Tibial artery (tissue), 4 donors: Measurements from ENCODE around the gene TBCA.

ENCODE experiments used
- DNase-seq, 2 donors: peaks; one replicate each; pipeline ENCODE4 v3.0.0-alpha.2; 2019
- H3K27ac ChIP-seq, 2 donors: fragments of 200-600 bp; sonication (generic) in 1 of 2; 1 replicate in 1 of 2; 2 replicates in 1 of 2; pipeline ENCODE4 v1.5.1; 2018 to 2019; ENCODE audit warnings: mild to moderate bottlenecking in 1 of 2
- H3K27me3 ChIP-seq, 2 donors: fragments of 200-600 bp; sonication (generic) in 1 of 2; one replicate each; pipeline versions ENCODE4 v1.5.1 to v1.6.0; 2016 to 2019
- H3K36me3 ChIP-seq, 3 donors: fragments of 200-600 bp; sonication (generic) in 2 of 3; one replicate each; pipeline ENCODE4 v1.5.1; 2016 to 2019; ENCODE audit warnings: mild to moderate bottlenecking in 2 of 3
- H3K4me1 ChIP-seq, 4 donors: fragments of 200-600 bp; sonication (generic) in 2 of 4; 1 replicate in 3 of 4; 2 replicates in 1 of 4; pipeline ENCODE4 v1.5.1; 2016 to 2019
- H3K4me3 ChIP-seq, 2 donors: fragments of 200-600 bp; sonication (generic) in 1 of 2; 1 replicate in 1 of 2; 2 replicates in 1 of 2; pipeline ENCODE4 v1.5.1; 2018 to 2019; ENCODE audit warnings: mild to moderate bottlenecking in 2 of 2
- H3K9me3 ChIP-seq, 3 donors: fragments of 200-600 bp; sonication (generic) in 1 of 3; one replicate each; pipeline ENCODE4 v1.5.1; 2016 to 2019
- intact Hi-C: fragments of 100-400 bp; cut with DNase I; formaldehyde crosslinking; loops from one replicate; pipeline ENCODE4 v1.15.0; 2023; ENCODE audit warnings: low total_unique reads
- TF ChIP-seq, protein P1 (sequence below), 2 experiments: fragments of 200-600 bp in 1 of 2; fragments of 450-650 bp in 1 of 2; IDR thresholded peaks; one replicate each; pipeline ENCODE4 v1.5.1; 2017 to 2019; ENCODE audit warnings: antibody characterized with exemption in 2 of 2, mild to moderate bottlenecking in 1 of 2, moderate library complexity in 1 of 2

TBCA gene

DNA sequence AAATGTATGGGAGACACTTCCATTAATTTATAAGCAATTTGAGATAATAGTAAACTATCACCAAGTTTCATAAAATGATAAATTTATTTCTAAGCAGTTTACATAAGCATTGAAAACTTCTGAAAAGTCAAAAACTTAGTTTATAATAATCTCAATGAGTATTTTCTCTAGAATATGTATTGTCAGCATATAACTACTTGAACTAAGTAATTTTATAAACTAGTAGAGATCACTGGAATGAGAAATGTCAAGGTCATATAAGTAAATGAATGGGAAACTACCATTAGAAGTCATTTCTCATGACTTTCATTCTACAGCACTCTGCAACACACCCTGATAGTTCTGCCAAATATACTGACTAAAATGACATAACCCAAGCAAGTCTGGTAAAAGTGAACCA is 3.4 kb downstream of the TBCA start:
- TF ChIP-seq, protein P1, sequence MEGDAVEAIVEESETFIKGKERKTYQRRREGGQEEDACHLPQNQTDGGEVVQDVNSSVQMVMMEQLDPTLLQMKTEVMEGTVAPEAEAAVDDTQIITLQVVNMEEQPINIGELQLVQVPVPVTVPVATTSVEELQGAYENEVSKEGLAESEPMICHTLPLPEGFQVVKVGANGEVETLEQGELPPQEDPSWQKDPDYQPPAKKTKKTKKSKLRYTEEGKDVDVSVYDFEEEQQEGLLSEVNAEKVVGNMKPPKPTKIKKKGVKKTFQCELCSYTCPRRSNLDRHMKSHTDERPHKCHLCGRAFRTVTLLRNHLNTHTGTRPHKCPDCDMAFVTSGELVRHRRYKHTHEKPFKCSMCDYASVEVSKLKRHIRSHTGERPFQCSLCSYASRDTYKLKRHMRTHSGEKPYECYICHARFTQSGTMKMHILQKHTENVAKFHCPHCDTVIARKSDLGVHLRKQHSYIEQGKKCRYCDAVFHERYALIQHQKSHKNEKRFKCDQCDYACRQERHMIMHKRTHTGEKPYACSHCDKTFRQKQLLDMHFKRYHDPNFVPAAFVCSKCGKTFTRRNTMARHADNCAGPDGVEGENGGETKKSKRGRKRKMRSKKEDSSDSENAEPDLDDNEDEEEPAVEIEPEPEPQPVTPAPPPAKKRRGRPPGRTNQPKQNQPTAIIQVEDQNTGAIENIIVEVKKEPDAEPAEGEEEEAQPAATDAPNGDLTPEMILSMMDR (IDR thresholded peaks at IDR 0.05) = no peak
- intact Hi-C loops = no loop called here
- no peak overlapping the region for H3K27ac ChIP-seq
- peaks cover 0 to 55% (median 24%) of the 10 kb centered on the region in 4 donors for H3K4me1 ChIP-seq
- DNase-seq = no peak
- no peaks in the 10 kb centered on the region for H3K27me3 ChIP-seq
- peaks cover 0 to 13% (median 2%) of the 10 kb centered on the region in 3 donors for H3K36me3 ChIP-seq
- H3K9me3 ChIP-seq = no peaks in the 10 kb centered on the region
- H3K4me3 ChIP-seq = no peak overlapping the region

DNA sequence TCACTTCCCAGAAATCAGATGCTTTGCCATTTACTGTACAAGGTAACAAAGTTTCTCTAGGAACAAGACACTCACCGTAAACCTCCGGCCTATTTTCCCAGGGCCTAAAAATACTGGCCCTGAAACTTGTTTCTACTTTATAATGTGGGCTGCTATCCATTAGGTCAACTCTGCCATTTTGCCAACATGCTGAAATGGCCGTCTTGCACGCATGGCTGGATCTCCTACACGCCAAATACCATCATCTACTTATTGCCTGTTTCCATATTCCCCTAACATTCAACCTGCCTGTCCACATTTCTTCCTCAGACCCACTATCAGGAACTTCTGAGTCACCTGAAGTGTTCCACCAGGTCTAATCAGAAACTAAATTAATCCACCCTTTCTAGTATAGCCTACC is 4.7 kb downstream of the TBCA start:
- Histone ChIP-seq H3K27ac (no peak overlapping the region), H3K27me3 (no peaks in the 10 kb centered on the region), H3K9me3 (no peaks in the 10 kb centered on the region), H3K36me3 (peaks cover 0 to 17% (median 5%) of the 10 kb centered on the region in 3 donors), H3K4me1 (peaks cover 0 to 51% (median 24%) of the 10 kb centered on the region in 4 donors), H3K4me3 (no peak overlapping the region)
- intact Hi-C loops = no loop called here
- no peak for DNase-seq
- TF ChIP-seq, protein P1 (IDR thresholded peaks at IDR 0.05) = no peak

DNA sequence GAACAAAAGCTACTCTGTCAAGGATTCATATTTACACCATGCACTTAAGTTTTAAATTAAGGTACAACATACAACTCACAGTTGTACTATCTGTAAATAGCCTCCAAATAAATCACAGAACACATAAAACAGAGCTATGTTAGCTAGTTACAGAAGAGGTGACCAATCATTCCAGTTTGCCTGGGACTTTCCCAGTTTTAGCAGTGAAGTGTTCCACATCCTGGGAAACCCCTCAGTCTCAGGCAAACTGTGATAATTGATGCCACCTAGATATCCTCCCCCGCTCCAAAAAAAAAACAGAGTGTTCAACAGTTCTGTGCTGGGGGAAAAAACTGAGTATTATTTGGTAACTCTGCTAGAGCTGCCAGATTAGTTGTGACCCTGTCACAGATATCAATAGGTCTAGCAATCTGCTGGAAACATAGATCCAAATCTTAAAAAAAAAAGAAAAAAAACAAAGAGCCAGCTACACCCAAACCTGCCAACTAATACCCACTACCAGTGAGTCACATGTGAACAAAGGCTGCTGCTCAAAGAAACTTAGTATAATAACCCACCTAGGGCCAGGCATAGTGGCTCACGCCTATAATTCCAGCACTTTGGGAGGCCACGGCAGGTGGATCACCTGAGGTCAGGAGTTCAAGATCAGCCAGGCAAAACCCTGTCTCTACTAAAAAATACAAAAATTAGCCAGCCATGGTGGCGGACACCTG is 5.7 kb downstream of the TBCA start:
- intact Hi-C loops = no loop called here

DNA sequence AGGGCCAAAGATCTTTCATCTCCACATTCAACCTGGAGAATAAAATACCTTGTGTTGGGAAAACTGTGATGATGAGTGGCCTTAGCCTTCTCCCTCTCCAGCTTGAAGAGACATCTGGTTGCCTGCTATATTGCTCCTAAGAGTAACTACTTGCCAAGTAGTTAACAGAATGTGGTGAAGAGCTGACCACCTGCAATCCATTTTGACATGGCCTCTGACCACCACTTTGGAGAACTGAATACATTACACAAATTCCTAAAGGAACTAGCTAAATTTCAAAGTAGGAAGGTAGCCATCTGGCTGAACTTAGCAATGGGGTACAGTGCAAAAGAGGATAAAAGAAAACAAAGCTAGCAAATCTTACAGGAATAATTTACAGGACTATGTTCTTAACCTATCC is 7.2 kb downstream of the TBCA start:
- H3K4me1 ChIP-seq = peaks cover 0 to 37% (median 14%) of the 10 kb centered on the region in 4 donors
- intact Hi-C loops = no loop called here

More for the DNA sequence above, 5.7 kb downstream of the TBCA start:
- DNase-seq = no peak
- peaks cover 0 to 51% (median 24%) of the 10 kb centered on the region in 4 donors for H3K4me1 ChIP-seq
- H3K4me3 ChIP-seq = no peak overlapping the region
- no peak overlapping the region for H3K27ac ChIP-seq
- peaks cover 0 to 17% (median 5%) of the 10 kb centered on the region in 3 donors for H3K36me3 ChIP-seq
- TF ChIP-seq, protein P1 (IDR thresholded peaks at IDR 0.05) = no peak
- no peaks in the 10 kb centered on the region for H3K9me3 ChIP-seq
- H3K27me3 ChIP-seq = no peaks in the 10 kb centered on the region

DNA sequence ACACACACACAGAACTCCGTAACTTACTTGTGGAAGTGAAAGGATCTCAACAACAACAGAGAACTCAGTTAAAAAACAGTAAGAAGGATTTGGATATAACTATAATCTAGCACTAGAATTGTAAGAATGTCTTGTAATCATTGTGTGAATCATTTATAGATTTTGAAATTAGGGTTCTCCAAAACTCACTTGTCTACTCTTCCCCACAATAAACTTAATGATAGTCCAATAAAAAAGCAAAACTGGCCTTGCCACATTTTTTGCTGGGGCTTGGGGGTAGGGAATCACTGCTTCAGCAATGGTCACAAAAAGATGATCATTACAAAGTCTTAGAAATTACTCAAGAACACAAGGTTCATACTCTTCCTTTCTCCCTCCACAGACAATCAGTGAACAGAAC is 8.8 kb downstream of the TBCA start:
- H3K27ac ChIP-seq = no peak overlapping the region
- H3K27me3 ChIP-seq = no peaks in the 10 kb centered on the region
- no peaks in the 10 kb centered on the region for H3K9me3 ChIP-seq
- no peak for DNase-seq
- TF ChIP-seq, protein P1 (IDR thresholded peaks at IDR 0.05) = no peak
- H3K4me1 ChIP-seq = peaks cover 0 to 21% (median 7%) of the 10 kb centered on the region in 4 donors
- no peak overlapping the region for H3K4me3 ChIP-seq
- peaks cover 0 to 17% (median 5%) of the 10 kb centered on the region in 3 donors for H3K36me3 ChIP-seq
- intact Hi-C loops = no loop called here

More for the DNA sequence above, 7.2 kb downstream of the TBCA start:
- Histone ChIP-seq H3K27me3 (no peaks in the 10 kb centered on the region), H3K9me3 (no peaks in the 10 kb centered on the region), H3K4me3 (no peak overlapping the region), H3K27ac (no peak overlapping the region), H3K36me3 (peaks cover 0 to 17% (median 5%) of the 10 kb centered on the region in 3 donors)
- TF ChIP-seq, protein P1 (IDR thresholded peaks at IDR 0.05) = no peak
- no peak for DNase-seq
